ENCODE data around the gene PTPN13.

GRCh38 chr4:86652332-86652932 lies 58.3 kb downstream of the PTPN13 start:
- no peak for TF ChIP-seq CTCF (conservative IDR thresholded peaks at IDR 0.05; ENCODE audit: low read length)
- no peak for TF ChIP-seq EZH2phosphoT487 (IDR thresholded peaks at IDR 0.05; ENCODE audit: borderline replicate concordance)

All from Loucy (cell line).